ENCODE measurements around the gene OR6S1. TPM values are rescaled to one million over a fixed set of nuclear protein-coding genes. Genes with fewer than 3 reads are reported as not detected.

The OR6S1 gene
- total and polyA plus RNA-seq, 4 donors = not detected

DNA sequence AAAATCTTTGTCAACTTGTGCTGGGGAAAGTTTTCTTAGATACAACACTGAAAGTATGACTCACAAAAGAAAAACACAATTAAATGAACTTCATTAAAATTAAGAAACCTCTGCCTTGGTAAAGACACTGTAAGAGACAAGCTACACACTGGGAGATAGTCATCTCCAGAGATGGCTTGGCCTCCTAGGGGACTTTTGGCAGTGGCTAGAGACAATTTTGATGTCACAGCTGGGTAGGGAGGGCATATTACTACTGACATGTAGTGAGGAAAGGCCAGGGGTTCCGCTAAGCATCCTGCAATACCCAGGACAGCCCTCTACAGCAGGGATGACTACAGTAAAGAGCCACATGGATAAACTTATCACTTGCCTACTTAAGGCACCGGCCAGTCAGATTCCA, 34.2 kb upstream of the OR6S1 start:
- H3K9ac ChIP-seq (ENCODE audit: low read depth in 1 of 2, low read length in 2 of 2) = no peak overlapping the region
- no peak for TF ChIP-seq RAD21 (IDR thresholded peaks at IDR 0.05)
- no peak for TF ChIP-seq HNF4G (IDR thresholded peaks at IDR 0.05)
- no peak for TF ChIP-seq FOXA1 (IDR thresholded peaks at IDR 0.05)
- no peak for TF ChIP-seq EGR1 (IDR thresholded peaks at IDR 0.05; ENCODE audit: low read depth in 2 of 2)
- TF ChIP-seq RXRA (IDR thresholded peaks at IDR 0.05) = no peak
- TF ChIP-seq, protein P1, sequence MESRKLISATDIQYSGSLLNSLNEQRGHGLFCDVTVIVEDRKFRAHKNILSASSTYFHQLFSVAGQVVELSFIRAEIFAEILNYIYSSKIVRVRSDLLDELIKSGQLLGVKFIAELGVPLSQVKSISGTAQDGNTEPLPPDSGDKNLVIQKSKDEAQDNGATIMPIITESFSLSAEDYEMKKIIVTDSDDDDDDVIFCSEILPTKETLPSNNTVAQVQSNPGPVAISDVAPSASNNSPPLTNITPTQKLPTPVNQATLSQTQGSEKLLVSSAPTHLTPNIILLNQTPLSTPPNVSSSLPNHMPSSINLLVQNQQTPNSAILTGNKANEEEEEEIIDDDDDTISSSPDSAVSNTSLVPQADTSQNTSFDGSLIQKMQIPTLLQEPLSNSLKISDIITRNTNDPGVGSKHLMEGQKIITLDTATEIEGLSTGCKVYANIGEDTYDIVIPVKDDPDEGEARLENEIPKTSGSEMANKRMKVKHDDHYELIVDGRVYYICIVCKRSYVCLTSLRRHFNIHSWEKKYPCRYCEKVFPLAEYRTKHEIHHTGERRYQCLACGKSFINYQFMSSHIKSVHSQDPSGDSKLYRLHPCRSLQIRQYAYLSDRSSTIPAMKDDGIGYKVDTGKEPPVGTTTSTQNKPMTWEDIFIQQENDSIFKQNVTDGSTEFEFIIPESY (IDR thresholded peaks at IDR 0.05) = no peak
- no peak for TF ChIP-seq GABPA (IDR thresholded peaks at IDR 0.05 in 1 of 2, conservative IDR thresholded peaks at IDR 0.05 in 1 of 2)
- TF ChIP-seq HNF4A (conservative IDR thresholded peaks at IDR 0.05) = no peak
- no peak for DNase-seq (ENCODE audit: low spot score)
- WGBS = 92% methylated on average over 2 of the region's 2 CpGs
- H3K36me3 ChIP-seq (ENCODE audit: control insufficient read depth in 4 of 4, insufficient read depth in 3 of 4, low read depth in 1 of 4, low read length in 3 of 4) = no peaks in the 10 kb centered on the region
- no peak overlapping the region for H3K4me3 ChIP-seq (ENCODE audit: low read depth in 1 of 3, low read length in 3 of 3)
- no peaks in the 10 kb centered on the region for H3K27me3 ChIP-seq (ENCODE audit: control insufficient read depth in 4 of 4, insufficient read depth in 4 of 4, low read length in 3 of 4)
- no peak overlapping the region for H3K27ac ChIP-seq (ENCODE audit: low read depth in 1 of 2, low read length in 2 of 2)
- H3K9me3 ChIP-seq (ENCODE audit: control insufficient read depth in 4 of 4, low read length in 3 of 4) = no peaks in the 10 kb centered on the region
- peaks cover under 1 to 7% (median 5%) of the 10 kb centered on the region in 4 donors for H3K4me1 ChIP-seq (ENCODE audit: control insufficient read depth in 4 of 4, insufficient read depth in 4 of 4, low read length in 3 of 4)

DNA sequence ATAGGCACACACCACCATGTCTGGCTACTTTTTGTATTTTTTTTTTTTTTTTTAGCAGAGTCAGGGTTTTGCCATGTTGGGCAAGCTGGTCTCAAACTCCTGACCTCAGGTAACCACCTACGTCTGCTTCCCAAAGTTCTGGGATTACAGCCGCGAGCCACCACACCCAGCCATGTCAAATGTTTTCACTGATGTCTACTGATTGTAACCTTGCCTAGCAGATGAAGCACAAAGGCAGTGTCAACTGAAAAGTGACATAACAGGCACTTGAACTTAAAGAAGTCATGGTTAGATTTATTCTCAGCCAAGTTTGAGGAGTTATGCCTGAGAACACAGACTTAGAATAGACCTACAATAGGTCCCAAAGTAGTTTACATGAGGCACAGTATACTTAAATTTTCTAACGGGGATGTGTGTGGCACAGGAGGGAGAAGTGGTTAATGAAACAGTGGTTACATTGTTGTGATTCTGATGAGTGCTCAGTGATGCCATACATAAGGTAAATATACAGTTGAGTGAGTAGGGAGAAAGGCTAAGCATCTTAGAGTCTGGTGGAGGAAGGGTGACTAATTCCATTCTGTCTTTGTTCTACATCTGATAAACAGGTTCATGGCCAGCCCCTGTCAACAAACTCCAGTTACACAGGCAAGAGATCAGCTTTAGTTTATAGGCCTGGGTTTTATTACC, 30.2 kb upstream of the OR6S1 start:
- Histone ChIP-seq H3K27me3 (ENCODE audit: control insufficient read depth in 4 of 4, insufficient read depth in 4 of 4, low read length in 3 of 4) (no peaks in the 10 kb centered on the region), H3K9ac (ENCODE audit: low read depth in 1 of 2, low read length in 2 of 2) (no peak overlapping the region), H3K4me1 (ENCODE audit: control insufficient read depth in 4 of 4, insufficient read depth in 4 of 4, low read length in 3 of 4) (no peaks in the 10 kb centered on the region), H3K27ac (ENCODE audit: low read depth in 1 of 2, low read length in 2 of 2) (no peak overlapping the region), H3K36me3 (ENCODE audit: control insufficient read depth in 4 of 4, insufficient read depth in 3 of 4, low read depth in 1 of 4, low read length in 3 of 4) (no peaks in the 10 kb centered on the region), H3K4me3 (ENCODE audit: low read depth in 1 of 3, low read length in 3 of 3) (no peak overlapping the region), H3K9me3 (ENCODE audit: control insufficient read depth in 4 of 4, low read length in 3 of 4) (no peaks in the 10 kb centered on the region)
- DNase-seq (ENCODE audit: low spot score) = no peak
- WGBS = 81% methylated on average over 4 of the region's 4 CpGs
- TF ChIP-seq, protein P2, sequence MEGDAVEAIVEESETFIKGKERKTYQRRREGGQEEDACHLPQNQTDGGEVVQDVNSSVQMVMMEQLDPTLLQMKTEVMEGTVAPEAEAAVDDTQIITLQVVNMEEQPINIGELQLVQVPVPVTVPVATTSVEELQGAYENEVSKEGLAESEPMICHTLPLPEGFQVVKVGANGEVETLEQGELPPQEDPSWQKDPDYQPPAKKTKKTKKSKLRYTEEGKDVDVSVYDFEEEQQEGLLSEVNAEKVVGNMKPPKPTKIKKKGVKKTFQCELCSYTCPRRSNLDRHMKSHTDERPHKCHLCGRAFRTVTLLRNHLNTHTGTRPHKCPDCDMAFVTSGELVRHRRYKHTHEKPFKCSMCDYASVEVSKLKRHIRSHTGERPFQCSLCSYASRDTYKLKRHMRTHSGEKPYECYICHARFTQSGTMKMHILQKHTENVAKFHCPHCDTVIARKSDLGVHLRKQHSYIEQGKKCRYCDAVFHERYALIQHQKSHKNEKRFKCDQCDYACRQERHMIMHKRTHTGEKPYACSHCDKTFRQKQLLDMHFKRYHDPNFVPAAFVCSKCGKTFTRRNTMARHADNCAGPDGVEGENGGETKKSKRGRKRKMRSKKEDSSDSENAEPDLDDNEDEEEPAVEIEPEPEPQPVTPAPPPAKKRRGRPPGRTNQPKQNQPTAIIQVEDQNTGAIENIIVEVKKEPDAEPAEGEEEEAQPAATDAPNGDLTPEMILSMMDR (IDR thresholded peaks at IDR 0.05; ENCODE audit: low read depth, low read length, missing input control) = no peak

DNA sequence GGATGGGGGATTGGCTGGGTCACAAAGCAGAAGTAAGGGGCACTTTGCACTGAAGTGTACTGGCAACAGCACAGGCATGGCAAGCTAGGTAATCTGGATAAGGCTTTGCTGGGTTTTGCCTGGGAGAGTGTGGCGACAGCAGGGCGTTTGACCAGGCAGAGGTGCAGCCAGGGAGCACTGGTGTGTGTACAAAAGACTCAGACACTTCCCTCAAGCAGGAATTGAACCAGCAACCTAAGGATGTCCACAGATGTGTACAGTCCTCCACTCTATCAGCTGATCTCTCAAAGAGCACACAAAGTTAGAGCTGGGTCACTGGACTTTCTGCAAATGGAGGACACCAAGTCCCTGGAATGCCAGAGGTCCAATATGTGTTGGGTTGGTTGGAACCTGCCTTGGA, 27.5 kb upstream of the OR6S1 start:
- Histone ChIP-seq H3K9ac (ENCODE audit: low read depth in 1 of 2, low read length in 2 of 2) (no peak overlapping the region), H3K4me3 (ENCODE audit: low read depth in 1 of 3, low read length in 3 of 3) (no peak overlapping the region), H3K36me3 (ENCODE audit: control insufficient read depth in 4 of 4, insufficient read depth in 3 of 4, low read depth in 1 of 4, low read length in 3 of 4) (no peaks in the 10 kb centered on the region), H3K4me1 (ENCODE audit: control insufficient read depth in 4 of 4, insufficient read depth in 4 of 4, low read length in 3 of 4) (no peaks in the 10 kb centered on the region), H3K9me3 (ENCODE audit: control insufficient read depth in 4 of 4, low read length in 3 of 4) (no peaks in the 10 kb centered on the region), H3K27me3 (ENCODE audit: control insufficient read depth in 4 of 4, insufficient read depth in 4 of 4, low read length in 3 of 4) (no peaks in the 10 kb centered on the region), H3K27ac (ENCODE audit: low read depth in 1 of 2, low read length in 2 of 2) (no peak overlapping the region)
- no peak for DNase-seq (ENCODE audit: low spot score)
- WGBS = 94% methylated on average over 2 of the region's 2 CpGs
- TF ChIP-seq RXRA (IDR thresholded peaks at IDR 0.05) = no peak
- TF ChIP-seq SP1 (IDR thresholded peaks at IDR 0.05) = no peak
- no peak for TF ChIP-seq GABPA (IDR thresholded peaks at IDR 0.05 in 1 of 2, conservative IDR thresholded peaks at IDR 0.05 in 1 of 2)
- TF ChIP-seq REST (IDR thresholded peaks at IDR 0.05) = no peak
- no peak for TF ChIP-seq YY1 (IDR thresholded peaks at IDR 0.05)
- TF ChIP-seq FOXA1 (IDR thresholded peaks at IDR 0.05) = no peak
- no peak for TF ChIP-seq EGR1 (IDR thresholded peaks at IDR 0.05; ENCODE audit: low read depth in 2 of 2)
- TF ChIP-seq HNF4A (conservative IDR thresholded peaks at IDR 0.05) = no peak
- TF ChIP-seq NR2F2 (IDR thresholded peaks at IDR 0.05) = no peak
- no peak for TF ChIP-seq RAD21 (IDR thresholded peaks at IDR 0.05)
- no peak for TF ChIP-seq JUND (IDR thresholded peaks at IDR 0.05)
- TF ChIP-seq TAF1 (conservative IDR thresholded peaks at IDR 0.05) = no peak
- TF ChIP-seq, protein P3, sequence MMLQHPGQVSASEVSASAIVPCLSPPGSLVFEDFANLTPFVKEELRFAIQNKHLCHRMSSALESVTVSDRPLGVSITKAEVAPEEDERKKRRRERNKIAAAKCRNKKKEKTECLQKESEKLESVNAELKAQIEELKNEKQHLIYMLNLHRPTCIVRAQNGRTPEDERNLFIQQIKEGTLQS (IDR thresholded peaks at IDR 0.05) = no peak
- TF ChIP-seq, protein P2 (IDR thresholded peaks at IDR 0.05; ENCODE audit: low read depth, low read length, missing input control) = no peak
- no peak for TF ChIP-seq FOXA2 (IDR thresholded peaks at IDR 0.05)
